GM21619 (cell line): ENCODE data around the gene SPAST.
"Not testable (repeated sequence)": the region's sequence is repeated elsewhere in the genome, so short reads cannot be mapped to it uniquely, and the experiment has no call there.

Experiments
- ATAC-seq: cut with Tn5 transposase; IDR thresholded peaks from one replicate; pipeline ENCODE4 v1.9.1; 2021; ENCODE audit not compliant: unreplicated experiment

SPAST gene

DNA sequence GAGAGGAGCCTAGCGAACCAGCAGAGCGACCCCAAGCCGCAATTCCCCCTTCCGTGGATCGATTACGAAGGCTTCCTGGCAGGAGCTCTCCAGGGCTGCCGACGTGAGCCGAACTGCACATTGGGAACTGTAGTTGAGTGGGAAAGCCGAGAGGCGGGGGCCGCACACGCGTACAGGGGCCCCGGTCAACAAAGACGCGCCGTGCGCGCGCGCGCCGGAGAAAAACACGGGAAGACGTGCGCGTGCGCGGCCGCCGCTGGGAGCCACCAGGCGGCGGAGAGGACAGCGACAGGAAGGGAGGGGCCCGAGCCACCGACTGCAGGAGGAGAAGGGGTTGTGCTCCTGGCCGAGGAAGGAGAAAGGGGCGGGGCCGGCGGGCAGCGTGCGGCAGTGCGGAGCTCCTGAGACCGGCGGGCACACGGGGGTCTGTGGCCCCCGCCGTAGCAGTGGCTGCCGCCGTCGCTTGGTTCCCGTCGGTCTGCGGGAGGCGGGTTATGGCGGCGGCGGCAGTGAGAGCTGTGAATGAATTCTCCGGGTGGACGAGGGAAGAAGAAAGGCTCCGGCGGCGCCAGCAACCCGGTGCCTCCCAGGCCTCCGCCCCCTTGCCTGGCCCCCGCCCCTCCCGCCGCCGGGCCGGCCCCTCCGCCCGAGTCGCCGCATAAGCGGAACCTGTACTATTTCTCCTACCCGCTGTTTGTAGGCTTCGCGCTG, at the start of gene SPAST:
Gene SPAST (plus strand): TSS at position 247 of the 711 bp plus-strand sequence. CDS start 276 bp downstream, at position 523.
- ATAC-seq: peak; percentile 95

DNA sequence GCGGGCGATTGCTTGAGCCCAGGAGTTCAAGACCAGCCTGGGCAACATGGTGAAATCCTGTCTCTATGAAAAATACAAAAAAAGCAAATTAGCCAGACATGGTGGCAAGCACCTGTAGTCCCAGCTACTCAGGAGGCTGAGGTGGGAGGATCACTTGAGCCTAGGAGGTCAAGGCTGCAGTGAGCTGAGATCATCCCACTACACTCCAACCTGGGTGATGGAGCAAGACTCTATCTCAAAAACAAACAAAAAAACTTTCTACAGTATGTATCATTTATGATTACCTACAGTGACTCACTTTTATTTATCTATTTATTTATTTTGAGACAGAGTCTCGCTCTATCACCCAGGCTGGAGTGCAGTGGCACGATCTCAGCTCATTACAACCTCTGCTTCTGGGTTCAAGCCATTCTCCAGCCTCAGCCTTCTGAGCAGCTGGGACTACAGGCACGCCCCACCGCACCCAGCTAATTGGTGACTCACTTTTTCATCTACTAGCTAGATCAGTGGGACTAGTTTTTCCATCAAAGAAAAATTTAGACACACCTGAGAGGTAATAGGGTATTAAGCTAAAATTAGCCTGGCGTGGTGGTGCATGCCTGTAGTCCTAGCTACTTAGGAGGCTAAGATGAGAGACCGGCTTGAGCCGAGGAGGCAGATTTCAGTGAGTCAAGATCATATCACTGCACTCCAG, 44.4 kb upstream of the SPAST start:
- not testable (repeated sequence) for ATAC-seq

- ATAC-seq: not testable (repeated sequence)
Observed at GRCh38 chr2:32034198-32034887, 29.0 kb upstream of the SPAST start.

DNA sequence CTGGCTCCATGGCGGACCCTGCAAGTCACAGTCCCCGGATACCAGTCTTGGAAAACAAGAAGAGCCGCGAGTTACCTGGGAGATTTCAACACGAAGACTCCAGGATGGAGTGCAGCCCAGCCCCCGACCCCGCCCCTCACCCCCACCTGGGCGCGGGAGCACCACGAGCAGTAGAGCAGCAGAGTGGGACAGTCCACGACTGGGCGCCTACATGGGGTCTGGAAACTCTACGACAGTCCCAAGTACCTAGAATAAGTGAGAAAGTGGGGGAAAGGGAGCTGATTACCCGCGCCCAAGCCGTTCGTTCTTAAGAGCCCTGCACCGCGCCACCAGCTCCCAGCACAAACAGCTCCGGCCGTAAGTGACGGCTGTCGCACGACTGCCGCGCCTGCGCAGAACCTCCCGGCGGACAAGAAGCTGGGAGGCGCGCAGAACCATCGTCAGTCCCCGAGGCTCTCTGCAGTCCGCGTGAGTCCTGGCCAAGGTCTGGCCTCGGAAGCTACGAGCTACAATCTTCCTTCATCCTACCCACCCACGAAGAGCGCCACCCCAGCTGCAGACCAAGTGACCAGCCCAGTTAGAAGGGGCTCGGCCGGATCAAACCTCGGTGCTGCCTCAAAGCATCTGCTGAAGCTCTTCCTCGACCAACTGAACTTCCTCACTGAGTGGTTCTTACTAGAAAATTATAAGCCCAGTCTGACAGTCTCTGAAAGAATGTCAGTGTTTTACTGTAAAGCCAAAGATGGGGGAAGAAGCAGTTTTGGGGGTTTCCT, 23.7 kb upstream of the SPAST start, which contains the start of gene DPY30:
Gene DPY30 (minus strand): TSS at position 359 of the 773 bp plus-strand sequence. CDS start 349 bp downstream, at position 10.
- ATAC-seq: peak; percentile 88

- no peak for ATAC-seq
Observed at GRCh38 chr2:32043561-32043960, 19.8 kb upstream of the SPAST start.

DNA sequence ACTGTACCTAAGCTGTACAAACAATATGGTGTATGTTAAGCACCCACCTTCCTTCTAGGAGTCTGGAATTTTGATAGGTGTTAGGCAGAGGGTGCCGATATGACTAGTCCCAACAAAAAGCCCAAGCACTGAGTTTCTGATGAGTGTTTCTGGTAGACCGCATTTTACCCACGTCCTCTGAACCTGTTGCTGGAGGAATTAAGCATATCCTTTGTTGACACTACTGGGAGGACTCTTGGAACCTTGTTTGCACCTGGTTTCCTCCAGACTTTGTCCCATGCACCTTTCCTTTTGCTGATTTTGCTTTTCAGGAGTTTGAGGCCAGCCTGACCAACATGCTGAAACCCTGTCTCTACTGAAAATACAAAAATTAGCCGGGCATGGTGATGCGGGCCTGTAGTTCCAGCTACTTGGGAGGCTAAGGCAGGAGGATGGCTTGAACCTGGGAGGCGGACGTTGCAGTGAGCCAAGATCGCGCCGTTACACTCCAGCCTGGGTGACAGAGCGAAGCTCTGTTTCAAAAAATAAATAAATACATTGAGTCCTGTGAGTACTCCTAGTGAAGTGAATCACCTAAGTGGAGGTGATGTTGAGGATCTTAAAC, 11.4 kb upstream of the SPAST start:
- no peak for ATAC-seq

DNA sequence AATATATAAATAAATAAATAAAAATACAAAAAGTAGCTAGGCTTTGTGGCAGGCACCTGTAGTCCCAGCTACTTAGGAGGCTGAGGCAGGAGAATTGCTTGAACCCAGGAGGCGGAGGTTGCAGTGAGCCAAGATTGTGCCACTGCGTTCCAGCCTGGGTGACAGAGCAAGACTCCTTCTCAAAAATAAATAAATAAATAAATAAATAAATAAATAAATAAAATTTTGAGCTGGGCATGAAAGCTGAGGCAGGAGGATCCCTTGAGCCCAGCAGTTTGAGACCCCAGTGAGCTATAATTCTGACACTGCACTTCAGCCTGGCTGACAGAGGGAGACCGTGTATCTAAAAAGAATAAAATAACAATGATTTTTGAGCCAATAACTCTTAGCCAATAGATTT, 8.8 kb upstream of the SPAST start:
- not testable (repeated sequence) for ATAC-seq

DNA sequence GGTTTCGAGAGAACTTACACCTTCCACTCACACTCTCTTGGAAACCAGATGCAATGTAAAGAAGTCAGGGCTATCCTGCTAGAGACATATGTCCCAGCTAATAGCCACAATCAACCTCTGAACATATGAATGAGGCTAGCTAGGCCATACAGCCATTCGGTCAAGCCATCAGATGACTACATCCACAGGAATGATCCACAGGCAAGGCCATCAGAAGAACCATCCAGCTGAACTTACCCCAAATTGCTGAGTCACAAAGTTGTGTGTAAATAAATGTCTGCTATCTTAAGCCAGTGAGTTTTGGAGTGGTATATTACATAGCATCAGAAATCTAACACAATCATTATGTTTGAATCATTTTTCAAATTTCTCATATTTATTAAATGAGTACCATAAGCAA, 5.2 kb upstream of the SPAST start:
- ATAC-seq: no peak

- ATAC-seq: no peak
Observed at GRCh38 chr2:32060266-32060665, 3.1 kb upstream of the SPAST start.

- no peak for ATAC-seq
Observed at GRCh38 chr2:32061430-32061829, 1.9 kb upstream of the SPAST start.

DNA sequence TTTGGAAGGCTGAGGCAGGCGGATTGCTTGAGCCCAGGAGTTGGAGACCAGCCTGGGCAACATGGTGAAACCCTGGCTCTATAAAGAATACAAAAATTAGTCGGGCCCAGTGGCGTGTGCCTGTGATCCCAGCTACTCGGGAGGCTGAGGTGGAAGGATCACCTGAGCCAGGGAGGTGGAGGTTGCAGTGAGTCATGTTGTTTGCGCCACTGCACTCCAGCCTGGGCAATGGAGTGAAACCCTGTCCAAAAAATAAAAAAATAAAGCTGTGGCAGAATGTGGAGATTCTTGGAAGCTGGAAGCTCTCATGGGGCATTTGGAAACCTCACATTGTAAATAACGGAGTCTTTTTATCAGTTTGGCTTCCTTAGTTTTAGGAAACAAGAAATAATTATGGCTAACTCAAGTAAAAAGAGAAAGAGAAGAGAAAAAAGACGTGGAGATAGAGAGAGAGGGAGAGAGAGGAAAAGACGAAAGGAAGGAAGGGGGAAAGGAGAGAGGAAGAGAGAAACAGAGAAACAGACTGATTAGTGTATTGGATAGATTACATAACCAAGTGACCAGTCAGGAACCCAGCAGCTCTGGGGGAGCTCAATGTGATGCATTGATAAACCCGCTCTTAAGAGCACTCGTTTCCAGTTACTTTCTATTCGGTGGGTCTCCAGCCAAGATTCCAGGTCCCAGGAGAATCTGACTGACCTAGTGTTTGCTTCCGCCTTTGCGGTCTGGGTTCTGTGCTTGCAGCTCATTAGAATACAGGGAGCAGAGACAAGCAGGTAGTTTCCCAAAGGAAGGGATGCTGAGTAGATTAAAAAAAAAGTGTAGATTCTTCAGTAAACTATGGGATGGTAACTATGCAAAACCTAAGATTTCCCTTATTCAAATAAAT, 1.1 kb upstream of the SPAST start:
- no peak for ATAC-seq

GRCh38 chr2:32064021-32064601, 755 bp downstream of the SPAST start:
- ATAC-seq: peak; percentile 1

GRCh38 chr2:32064713-32065112, 1.4 kb downstream of the SPAST start:
- no peak for ATAC-seq

DNA sequence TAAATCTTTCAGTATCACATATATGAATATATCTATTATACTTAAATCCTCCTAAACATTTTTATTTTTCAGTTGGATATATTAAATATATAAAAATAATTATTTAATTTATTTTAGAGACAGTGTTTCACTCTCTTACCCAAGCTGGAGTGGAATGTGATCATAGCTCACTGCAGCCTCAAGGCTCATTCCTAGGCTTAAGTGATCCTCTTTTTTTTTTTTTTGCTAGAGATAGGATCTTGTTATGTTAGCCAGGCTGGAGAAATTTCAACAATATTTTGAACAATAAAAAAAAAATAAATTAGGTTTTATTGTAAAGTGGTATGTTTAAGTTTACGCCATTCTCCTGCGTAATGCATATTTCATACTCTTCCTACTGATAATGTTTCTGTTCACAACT, 4.2 kb downstream of the SPAST start:
- no peak for ATAC-seq

- no peak for ATAC-seq
Observed at GRCh38 chr2:32074134-32074506, 10.8 kb downstream of the SPAST start.

DNA sequence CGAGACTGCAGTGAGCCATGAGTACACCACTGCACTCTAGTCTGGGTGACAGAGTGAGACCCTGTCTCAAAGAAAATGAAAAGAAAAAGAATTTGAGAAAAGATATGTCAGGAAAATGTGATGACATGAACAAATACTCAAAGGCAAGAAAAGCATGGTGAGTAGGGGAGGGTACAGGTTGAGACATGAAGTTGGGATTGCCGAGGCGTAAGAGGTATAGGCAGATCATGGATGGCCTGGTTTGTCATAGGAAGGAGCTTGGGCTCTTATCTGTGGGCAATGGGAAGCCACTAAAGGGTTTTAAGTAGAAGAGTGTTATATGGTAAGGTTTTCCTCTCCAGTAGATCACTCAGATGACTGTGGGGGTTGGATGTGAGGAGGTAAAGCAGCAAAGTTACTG, 32.3 kb downstream of the SPAST start:
- ATAC-seq: no peak

DNA sequence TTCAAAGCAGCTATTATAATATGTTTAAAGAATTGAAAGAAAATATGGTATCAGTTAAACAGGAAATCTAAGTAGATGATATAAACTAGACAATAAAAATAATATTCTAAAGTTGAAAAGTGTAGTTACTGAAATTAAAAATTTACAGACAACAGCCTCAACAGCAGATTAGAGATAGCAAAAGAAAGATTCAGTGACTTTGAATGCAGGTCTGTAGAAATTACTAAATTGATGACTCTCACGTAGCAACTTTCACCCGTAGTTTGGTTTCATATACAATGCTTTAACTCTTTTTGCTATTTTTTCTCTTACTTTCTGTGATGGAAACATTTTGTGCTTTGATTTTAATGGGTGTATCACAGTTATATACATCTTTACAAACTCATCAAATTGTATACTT, 44.8 kb downstream of the SPAST start:
- no peak for ATAC-seq

- no peak for ATAC-seq
Observed at GRCh38 chr2:32118055-32118454, 54.7 kb downstream of the SPAST start.

DNA sequence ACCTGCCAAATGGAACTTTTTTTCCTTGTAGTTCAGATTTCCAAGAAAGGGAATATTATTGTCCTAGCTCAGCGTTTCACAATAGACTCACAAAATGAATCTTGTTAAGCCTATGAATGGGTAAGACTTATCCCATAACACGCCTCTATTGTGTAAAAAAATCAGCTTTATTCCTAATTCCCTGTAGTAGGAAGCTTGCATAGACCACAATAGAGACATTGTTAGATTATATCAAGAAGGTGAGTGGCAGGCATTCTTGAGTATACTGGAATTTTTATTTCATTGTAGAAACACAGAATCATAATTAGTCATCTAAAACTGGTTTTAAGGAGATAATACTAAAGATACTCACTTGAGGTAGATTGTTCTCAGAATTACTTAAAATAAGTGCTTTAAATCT, 55.8 kb downstream of the SPAST start:
- no peak for ATAC-seq
